Fibroblast of peridontal ligament (primary cell): Measurements from ENCODE around the gene TIA1.
"Not testable (repeated sequence)": the region's sequence is repeated elsewhere in the genome, so short reads cannot be mapped to it uniquely, and the experiment has no call there.

Source experiments
- DNase-seq: peaks from one replicate; pipeline ENCODE4 v3.0.0-alpha.2; 2010; ENCODE audit errors: extremely low read depth

TIA1 gene

GRCh38 chr2:70248181-70248847 is at the start of gene TIA1:
TSS of gene TIA1 (minus strand) at chr2:70248628. CDS start at chr2:70248430, 198 bp downstream.
- peak; percentile 98 for DNase-seq

- not testable (repeated sequence) for DNase-seq
Measured at GRCh38 chr2:70297828-70298227, 49.4 kb upstream of the TIA1 start.

- DNase-seq: no peak
Measured at GRCh38 chr2:70283500-70284191, 35.2 kb upstream of the TIA1 start.

- DNase-seq: no peak
Measured at GRCh38 chr2:70282439-70282838, 34.0 kb upstream of the TIA1 start.

- DNase-seq: no peak
Measured at GRCh38 chr2:70280242-70280798, 31.9 kb upstream of the TIA1 start.

- no peak for DNase-seq
Measured at GRCh38 chr2:70270323-70270722, 21.9 kb upstream of the TIA1 start.

- DNase-seq: not testable (repeated sequence)
Measured at GRCh38 chr2:70269422-70270302, 21.2 kb upstream of the TIA1 start.

- DNase-seq: not testable (repeated sequence)
Measured at GRCh38 chr2:70266925-70267324, 18.5 kb upstream of the TIA1 start.

- peak; percentile 6 for DNase-seq
Measured at GRCh38 chr2:70261501-70261900, 13.1 kb upstream of the TIA1 start.

GRCh38 chr2:70258532-70258875 is 10.1 kb upstream of the TIA1 start:
- peak; percentile 61 for DNase-seq

- DNase-seq: no peak
Measured at GRCh38 chr2:70255637-70256314, 7.3 kb upstream of the TIA1 start.

- DNase-seq: no peak
Measured at GRCh38 chr2:70250434-70250833, 2.0 kb upstream of the TIA1 start.

- DNase-seq: peak; percentile 52
Measured at GRCh38 chr2:70247364-70248180, 856 bp downstream of the TIA1 start.

GRCh38 chr2:70243806-70244584 is 4.4 kb downstream of the TIA1 start:
- no peak for DNase-seq

GRCh38 chr2:70242552-70242951 is 5.9 kb downstream of the TIA1 start:
- DNase-seq: no peak

GRCh38 chr2:70241340-70241739 is 7.1 kb downstream of the TIA1 start:
- DNase-seq: no peak

GRCh38 chr2:70240599-70240998 is 7.8 kb downstream of the TIA1 start:
- no peak for DNase-seq

GRCh38 chr2:70233926-70234325 is 14.5 kb downstream of the TIA1 start:
- no peak for DNase-seq

- no peak for DNase-seq
Measured at GRCh38 chr2:70226781-70227180, 21.6 kb downstream of the TIA1 start.

- not testable (repeated sequence) for DNase-seq
Measured at GRCh38 chr2:70223305-70223704, 25.1 kb downstream of the TIA1 start.
